ENCODE results near the gene TNFRSF4. TPM values are rescaled to one million over a fixed set of nuclear protein-coding genes. Genes with fewer than 3 reads are reported as not detected.
A peak's percentile ranks its signal among the peaks of the same experiment; 100 is the strongest.

The TNFRSF4 gene
- total RNA-seq, 2 donors from 2014 or later, result 268 to 588 TPM

GRCh38 chr1:1204425-1204920, 9.5 kb downstream of the TNFRSF4 start:
- Mint-ChIP-seq H3K9me3 (no peaks in the 10 kb centered on the region), H3K4me3 (peak overlapping the region; percentile 86 to 87), H3K27me3 (ENCODE audit: low read depth) (no peaks in the 10 kb centered on the region), H3K27ac (no peak overlapping the region), H3K4me1 (ENCODE audit: low read depth) (peaks cover 29% of the 10 kb centered on the region), H3K36me3 (ENCODE audit: insufficient read depth in 2 of 2) (peaks cover 2% of the 10 kb centered on the region in 2 donors)
- DNase-seq (no peak), ATAC-seq (replicated peaks in 1 of 2) (no peak)

DNA sequence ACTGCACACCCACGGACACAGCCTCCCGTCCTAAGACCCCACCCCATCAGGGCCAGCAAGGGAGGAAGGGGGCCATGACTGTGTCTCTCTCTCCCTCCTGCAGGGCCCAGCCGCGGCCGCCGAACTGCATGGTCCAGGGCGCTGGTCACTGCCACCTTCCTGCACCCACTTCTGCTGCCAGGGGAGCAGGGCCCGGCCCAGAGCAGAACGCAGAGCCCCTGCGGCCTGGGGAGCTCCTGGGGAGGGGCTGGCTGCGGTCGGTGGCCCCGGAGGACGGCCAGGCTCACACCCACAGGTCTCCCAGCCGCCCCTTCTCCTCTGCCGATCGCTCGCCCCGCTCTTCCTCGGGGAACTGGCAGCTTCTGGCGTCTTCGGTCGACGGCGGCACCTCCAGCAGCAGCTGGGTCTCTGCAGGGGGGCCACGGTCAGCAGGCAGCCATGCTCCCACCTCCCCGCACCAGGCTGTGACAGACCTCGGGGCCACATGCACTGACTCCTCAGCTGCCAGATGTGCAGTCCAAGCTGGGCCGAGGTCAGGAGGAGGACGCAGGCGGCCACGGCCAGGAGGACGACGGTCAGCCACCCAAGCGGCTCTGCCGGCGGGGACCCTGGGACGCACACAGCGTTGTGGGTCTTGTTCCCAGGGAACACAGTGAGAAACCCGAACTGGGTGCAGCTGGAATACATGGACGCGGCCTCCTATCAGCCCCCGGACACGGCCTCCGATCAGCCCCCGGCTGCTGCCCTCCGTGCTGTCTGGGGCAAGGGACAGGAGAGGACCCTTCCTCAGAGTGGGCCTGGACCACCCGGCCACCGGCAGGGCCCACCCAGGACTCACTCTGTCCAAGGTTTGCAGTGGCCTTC, 10.2 kb downstream of the TNFRSF4 start:
- peaks cover 23% of the 10 kb centered on the region for H3K4me1 Mint-ChIP-seq (ENCODE audit: low read depth)
- H3K4me3 Mint-ChIP-seq, result peak overlapping the region; percentile 52 to 87
- H3K27ac Mint-ChIP-seq, result no peak overlapping the region

GRCh38 chr1:1202831-1203560, 11.0 kb downstream of the TNFRSF4 start:
- no peak overlapping the region for H3K27ac Mint-ChIP-seq
- no peaks in the 10 kb centered on the region for H3K27me3 Mint-ChIP-seq (ENCODE audit: low read depth)
- H3K36me3 Mint-ChIP-seq (ENCODE audit: insufficient read depth in 2 of 2), result peaks cover 2% of the 10 kb centered on the region in 2 donors
- H3K4me1 Mint-ChIP-seq (ENCODE audit: low read depth), result peaks cover 16% of the 10 kb centered on the region
- H3K9me3 Mint-ChIP-seq, result no peaks in the 10 kb centered on the region
- ATAC-seq (replicated peaks in 1 of 2) (no peak), DNase-seq (peak in 1 of 2 donors; percentile 2)
- H3K4me3 Mint-ChIP-seq, result no peak overlapping the region

More for the DNA sequence above, 10.2 kb downstream of the TNFRSF4 start:
- H3K36me3 Mint-ChIP-seq (ENCODE audit: insufficient read depth in 2 of 2), result peaks cover 2% of the 10 kb centered on the region in 2 donors
- ATAC-seq (replicated peaks in 1 of 2), result no peak
- no peaks in the 10 kb centered on the region for H3K27me3 Mint-ChIP-seq (ENCODE audit: low read depth)
- H3K9me3 Mint-ChIP-seq, result no peaks in the 10 kb centered on the region
- DNase-seq, result no peak

DNA sequence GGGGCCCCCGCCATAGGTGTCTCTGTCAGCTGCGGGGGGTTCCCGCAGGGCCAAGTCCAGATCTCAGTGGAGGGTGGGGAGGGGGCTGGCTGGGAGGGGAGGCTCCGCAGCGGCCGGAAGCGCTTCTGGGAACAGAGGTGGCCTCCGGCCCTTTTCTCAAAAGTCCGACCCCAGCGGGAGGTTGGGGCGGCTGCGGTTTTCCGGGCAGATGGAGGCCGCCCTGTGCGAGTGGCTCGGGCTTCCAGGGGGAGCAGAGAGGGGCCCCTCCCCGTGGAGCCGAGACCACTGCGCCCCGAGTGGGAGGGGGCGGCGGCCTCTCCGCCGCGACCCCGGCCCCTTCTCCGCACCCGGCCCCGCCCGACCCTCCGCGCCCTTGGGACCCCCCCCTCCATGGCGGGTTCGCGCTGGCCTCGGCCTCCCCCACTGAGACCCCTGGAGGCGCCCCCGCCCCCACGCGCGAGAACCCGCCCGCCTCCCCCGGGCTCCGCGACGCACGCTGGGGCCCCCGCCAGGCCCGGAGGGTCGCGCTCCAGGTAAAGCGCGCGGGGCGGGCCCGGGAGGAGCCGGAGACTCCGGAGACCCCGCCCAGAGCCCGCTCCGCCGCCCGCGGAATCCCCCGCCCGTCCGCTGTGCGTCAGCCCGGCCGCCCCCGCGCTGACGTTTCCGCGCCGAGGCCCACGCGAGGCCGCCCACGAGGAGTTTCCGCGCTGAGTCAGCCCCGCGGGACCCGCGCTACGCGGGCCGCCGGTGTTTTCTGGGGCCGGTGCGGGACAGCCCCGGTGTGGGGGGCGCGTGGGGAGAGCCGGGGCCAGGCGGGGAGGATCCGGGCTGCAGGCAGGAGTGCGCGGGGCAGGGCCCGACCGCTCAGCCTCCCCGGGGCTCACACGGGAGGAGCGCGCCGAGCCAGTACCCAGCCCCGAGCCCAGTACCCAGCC, 12.8 kb downstream of the TNFRSF4 start:
- Mint-ChIP-seq H3K27ac (peak overlapping the region; percentile 87), H3K36me3 (ENCODE audit: insufficient read depth in 2 of 2) (peaks cover 0 to 2% of the 10 kb centered on the region in 2 donors), H3K4me1 (ENCODE audit: low read depth) (peaks cover 11% of the 10 kb centered on the region), H3K9me3 (no peaks in the 10 kb centered on the region), H3K4me3 (peak overlapping the region; percentile 64 to 79), H3K27me3 (ENCODE audit: low read depth) (no peaks in the 10 kb centered on the region)
- peak; percentile 79 to 85 for ATAC-seq (replicated peaks in 1 of 2)
- DNase-seq, result peak; percentile 94 to 97

GRCh38 chr1:1199961-1200875, 13.7 kb downstream of the TNFRSF4 start:
- Mint-ChIP-seq H3K4me1 (ENCODE audit: low read depth) (peaks cover 11% of the 10 kb centered on the region), H3K36me3 (ENCODE audit: insufficient read depth in 2 of 2) (peaks cover 4 to 6% of the 10 kb centered on the region in 2 donors), H3K27me3 (ENCODE audit: low read depth) (no peaks in the 10 kb centered on the region), H3K9me3 (peaks cover under 1% of the 10 kb centered on the region in 2 donors), H3K4me3 (peak overlapping the region; percentile 64 to 79), H3K27ac (peak overlapping the region; percentile 87)
- no peak for DNase-seq
- ATAC-seq (replicated peaks in 1 of 2), result no peak

GRCh38 chr1:1199141-1199960, 14.6 kb downstream of the TNFRSF4 start:
- Mint-ChIP-seq H3K4me3 (peak overlapping the region; percentile 44 to 64), H3K27me3 (ENCODE audit: low read depth) (no peaks in the 10 kb centered on the region), H3K9me3 (peaks cover 6% of the 10 kb centered on the region in 2 donors), H3K27ac (no peak overlapping the region), H3K4me1 (ENCODE audit: low read depth) (peaks cover 19% of the 10 kb centered on the region), H3K36me3 (ENCODE audit: insufficient read depth in 2 of 2) (peaks cover 11 to 12% of the 10 kb centered on the region in 2 donors)
- no peak for DNase-seq
- no peak for ATAC-seq (replicated peaks in 1 of 2)

DNA sequence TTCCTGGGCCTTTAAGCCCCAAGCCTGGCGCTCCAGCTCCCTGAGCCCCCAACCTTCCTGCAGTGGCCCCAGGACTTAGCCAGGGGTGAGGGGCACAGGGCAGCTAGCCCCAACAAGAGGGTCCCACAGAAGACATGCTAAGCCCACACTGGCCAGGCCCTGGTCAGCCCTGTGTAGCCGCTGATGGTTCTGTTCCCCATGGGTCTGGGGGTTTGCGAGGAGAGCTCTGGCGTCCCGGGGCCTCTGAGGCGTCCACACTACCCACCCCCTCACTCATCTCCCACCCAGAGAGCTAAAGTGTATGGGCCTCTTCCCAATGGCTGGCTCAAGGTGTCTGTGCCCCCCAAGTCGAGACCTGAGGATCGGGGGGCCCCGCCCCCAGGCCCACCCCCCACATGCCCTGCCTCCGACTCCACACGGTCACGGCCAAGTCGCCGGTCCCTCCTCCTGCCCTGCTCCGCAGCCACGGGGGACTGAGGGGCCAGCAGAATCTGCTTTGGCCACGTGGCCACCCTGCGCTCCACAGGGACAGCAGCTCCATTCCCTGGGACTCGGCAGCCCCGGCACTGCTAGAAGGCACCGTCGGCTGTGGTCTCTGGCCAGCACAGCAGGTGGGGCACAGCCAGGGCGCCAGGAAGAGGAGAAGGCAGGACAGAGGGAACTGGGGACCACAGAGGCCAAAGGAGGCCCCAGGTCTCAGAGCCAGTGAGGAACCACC, 15.4 kb downstream of the TNFRSF4 start:
- Mint-ChIP-seq H3K27me3 (ENCODE audit: low read depth) (no peaks in the 10 kb centered on the region), H3K4me1 (ENCODE audit: low read depth) (peaks cover 19% of the 10 kb centered on the region), H3K9me3 (peaks cover 6 to 9% of the 10 kb centered on the region in 2 donors), H3K27ac (no peak overlapping the region), H3K36me3 (ENCODE audit: insufficient read depth in 2 of 2) (peaks cover 12 to 13% of the 10 kb centered on the region in 2 donors), H3K4me3 (no peak overlapping the region)
- ATAC-seq (replicated peaks in 1 of 2) (no peak), DNase-seq (no peak)

DNA sequence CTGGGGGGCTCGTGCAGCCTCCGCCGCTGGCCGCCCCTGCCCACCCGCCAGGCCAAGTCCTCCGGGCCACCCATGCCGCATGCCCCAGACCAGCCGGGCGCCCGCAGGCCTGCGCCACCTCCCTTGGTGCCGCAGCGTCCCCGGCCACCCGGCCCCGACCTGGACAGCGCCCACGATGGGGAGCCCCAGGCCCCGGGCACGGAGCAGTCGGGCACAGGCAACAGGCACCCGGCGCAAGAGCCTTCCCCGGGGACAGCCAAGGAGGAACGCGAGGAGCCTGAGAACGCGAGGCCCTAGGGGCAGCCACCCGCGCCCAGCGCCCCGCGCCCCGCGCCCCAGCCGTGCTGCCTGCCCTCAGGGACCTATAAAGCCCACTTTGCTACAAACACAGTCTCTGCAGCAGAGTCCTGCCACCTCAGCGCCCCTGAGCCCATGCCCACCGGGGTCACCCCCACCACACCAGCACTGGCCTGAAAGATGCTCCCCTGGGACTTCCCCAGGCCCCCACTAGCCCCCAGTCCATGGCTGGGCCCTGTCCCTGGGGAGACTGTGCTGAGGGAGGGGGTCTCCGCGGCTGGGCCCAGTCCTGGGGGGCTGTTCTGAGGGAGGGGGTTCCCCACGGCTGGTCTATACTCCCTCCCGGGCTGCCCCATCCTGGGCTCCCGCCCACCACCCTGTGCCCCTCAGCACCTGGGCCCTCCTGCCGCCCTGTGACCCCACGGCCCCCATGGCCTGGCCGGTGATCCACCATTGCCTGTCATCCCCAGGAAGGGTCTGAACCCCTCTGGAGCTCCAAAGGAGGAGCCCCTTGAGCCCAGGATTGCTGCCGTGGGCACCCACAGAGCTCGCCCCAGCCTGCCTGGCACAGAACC, 16.2 kb downstream of the TNFRSF4 start:
- no peaks in the 10 kb centered on the region for H3K27me3 Mint-ChIP-seq (ENCODE audit: low read depth)
- peaks cover 6 to 9% of the 10 kb centered on the region in 2 donors for H3K9me3 Mint-ChIP-seq
- H3K4me3 Mint-ChIP-seq, result no peak overlapping the region
- H3K27ac Mint-ChIP-seq, result no peak overlapping the region
- H3K36me3 Mint-ChIP-seq (ENCODE audit: insufficient read depth in 2 of 2), result peaks cover 12 to 13% of the 10 kb centered on the region in 2 donors
- DNase-seq, result no peak
- H3K4me1 Mint-ChIP-seq (ENCODE audit: low read depth), result peaks cover 19% of the 10 kb centered on the region
- no peak for ATAC-seq (replicated peaks in 1 of 2)

GRCh38 chr1:1197188-1197500, 16.8 kb downstream of the TNFRSF4 start:
- Mint-ChIP-seq H3K4me3 (no peak overlapping the region), H3K27ac (no peak overlapping the region), H3K4me1 (ENCODE audit: low read depth) (peaks cover 19% of the 10 kb centered on the region), H3K36me3 (ENCODE audit: insufficient read depth in 2 of 2) (peaks cover 14 to 16% of the 10 kb centered on the region in 2 donors), H3K9me3 (peaks cover 6 to 10% of the 10 kb centered on the region in 2 donors), H3K27me3 (ENCODE audit: low read depth) (no peaks in the 10 kb centered on the region)
- ATAC-seq (replicated peaks in 1 of 2) (no peak), DNase-seq (no peak)

All from activated T-cell treated with anti-CD3 and anti-CD28 coated beads, Interleukin-2, amount 50 U/mL, for 72 hours (primary cell).